GM18498 (cell line): ENCODE measurements around the gene TLCD5.
A peak's percentile ranks its signal among the peaks of the same experiment; 100 is the strongest.

Source experiments
- ATAC-seq: cut with Tn5 transposase; IDR thresholded peaks from one replicate; pipeline ENCODE4 v1.9.1; 2021; ENCODE audit warnings: mild to moderate bottlenecking, moderate library complexity; ENCODE audit not compliant: unreplicated experiment

Gene TLCD5

DNA sequence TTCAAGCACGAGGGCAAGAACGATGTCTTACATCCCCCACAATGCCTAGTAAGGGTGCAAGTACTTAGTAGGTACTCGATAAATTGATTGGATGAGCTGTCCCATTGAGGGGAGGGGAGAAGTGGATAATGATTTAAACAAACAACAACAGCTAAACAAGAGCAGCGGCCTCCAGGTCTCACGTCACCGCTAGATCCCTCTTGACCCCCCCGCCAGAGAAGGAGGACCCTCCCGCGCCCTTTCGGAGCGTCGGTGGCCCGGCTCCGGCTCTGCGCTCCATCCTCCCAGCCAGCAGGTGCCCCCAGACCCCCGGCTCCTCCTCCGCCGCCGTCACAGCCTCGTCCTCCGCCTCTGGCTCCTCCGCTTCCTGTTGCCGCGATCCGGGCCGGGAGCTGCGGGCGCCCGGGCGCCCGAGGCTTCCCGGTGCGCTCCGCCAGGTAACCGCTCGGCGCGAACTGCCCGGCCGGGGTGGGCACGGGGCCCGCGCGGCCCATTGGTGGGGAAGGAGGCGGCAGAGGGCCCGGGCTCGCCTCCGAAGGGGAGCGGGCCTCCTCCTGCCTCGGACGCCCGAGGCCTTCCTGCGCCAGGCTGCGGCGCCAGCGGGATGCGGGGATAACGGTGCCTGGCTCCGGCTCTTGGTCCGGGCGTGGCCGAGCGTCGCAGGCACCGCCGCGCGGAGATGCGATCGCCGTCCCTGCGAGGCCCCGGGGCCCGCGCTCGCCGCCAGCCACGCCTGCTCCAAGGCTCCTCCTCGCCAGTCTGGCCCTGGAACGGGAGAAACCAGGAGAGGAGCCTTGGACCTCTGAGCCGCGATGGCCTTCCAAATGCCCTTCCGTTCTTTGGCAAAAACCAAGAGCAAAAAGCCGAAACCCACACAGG, at the start of gene TLCD5:
TLCD5 (plus strand) TSS at position 368 of the 879 bp plus-strand sequence. CDS start 2,143 bp downstream, outside the sequence.
- peak; percentile 68 for ATAC-seq

DNA sequence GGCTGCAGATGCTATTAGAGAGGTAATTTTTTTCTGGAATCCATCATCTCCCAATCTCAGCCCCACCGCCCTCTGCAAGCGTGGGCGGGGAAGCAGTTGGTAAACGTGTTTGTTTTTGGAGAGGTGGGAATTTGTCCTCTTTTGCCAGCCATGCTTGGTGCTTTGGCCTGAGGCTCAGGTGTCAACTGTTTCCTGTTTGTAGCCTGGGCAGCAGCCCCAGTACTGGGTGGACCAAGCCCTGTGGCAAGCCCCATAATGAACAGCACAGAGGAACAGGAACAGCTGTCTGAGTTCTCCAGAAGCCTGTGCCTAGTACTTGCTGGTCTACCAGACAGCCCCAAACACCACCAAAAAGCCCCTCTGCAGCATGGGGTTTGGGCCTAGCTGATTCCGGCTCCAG, 45.6 kb upstream of the TLCD5 start:
- no peak for ATAC-seq

DNA sequence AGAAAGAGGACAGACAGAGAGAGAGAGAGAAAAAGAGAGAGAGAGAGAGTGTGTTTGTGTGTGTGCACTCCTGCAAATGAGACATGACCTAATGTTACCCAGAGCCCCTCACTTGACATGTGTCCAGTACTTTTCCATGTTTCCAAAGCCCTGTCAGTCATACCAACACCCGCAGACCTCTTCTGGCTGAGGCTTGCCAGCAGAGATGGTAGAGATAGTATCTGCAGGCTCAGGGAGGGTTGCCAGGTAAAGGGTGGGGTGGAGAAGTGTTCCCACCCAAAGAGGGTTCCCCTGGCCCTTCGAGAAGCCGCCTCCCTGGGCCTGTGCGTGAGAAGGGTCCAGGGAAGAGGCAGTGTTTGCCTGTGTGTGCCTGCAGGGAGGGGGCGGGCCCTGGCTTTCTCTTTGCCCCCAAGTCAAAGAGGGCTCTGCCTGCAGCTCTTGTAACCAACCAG, 44.5 kb upstream of the TLCD5 start:
- no peak for ATAC-seq

DNA sequence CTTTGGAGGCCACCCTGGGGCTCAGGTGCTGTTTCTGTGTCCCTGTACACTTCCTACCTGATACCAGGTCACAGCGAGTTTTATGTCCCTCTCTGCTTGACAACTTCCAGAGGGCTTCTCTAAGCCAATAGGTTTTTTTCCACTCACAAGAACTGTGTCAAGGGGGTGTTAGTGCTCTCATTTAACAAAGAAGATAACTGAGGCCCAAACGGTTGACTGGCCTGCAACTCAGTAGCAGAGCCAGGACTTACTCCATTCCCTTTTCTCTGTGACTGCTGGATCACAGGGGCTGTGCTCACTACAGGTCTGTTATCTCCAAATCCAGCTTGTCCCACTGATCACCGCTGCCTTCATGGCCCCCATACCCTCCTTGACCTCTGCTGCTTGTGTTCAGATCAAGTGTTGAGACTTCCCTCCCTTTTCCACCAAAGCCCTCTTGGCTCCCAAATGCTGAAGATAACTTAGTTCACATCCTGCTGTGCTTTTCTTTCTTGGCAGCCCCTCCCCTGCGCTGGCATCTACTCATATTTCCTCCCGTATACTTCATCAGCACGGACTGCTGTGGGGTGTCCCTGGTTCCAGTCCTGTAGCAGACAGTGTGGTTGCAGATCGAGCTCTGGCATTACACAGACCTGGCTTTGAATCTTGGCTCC, 43.8 kb upstream of the TLCD5 start:
- no peak for ATAC-seq

DNA sequence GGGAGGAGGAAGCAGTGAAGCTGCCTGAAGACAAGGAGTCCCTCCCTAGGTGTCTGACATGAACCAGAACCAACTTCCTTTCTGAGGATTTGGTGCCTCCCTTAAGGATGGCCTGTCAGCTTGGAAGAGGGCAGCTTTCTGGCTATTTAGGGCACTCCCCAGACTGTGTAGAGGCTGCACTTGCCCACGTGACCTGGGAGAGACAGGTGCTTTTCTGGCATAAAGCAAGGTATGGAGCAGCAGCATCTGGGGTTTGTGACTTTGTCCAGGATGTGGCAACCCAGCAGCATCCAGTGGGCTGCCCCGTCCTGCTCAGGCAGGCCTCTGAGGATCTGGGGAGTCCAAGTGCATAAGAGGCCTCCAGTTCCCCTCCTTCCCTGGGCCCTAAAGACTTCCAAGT, 42.0 kb upstream of the TLCD5 start:
- ATAC-seq: no peak

DNA sequence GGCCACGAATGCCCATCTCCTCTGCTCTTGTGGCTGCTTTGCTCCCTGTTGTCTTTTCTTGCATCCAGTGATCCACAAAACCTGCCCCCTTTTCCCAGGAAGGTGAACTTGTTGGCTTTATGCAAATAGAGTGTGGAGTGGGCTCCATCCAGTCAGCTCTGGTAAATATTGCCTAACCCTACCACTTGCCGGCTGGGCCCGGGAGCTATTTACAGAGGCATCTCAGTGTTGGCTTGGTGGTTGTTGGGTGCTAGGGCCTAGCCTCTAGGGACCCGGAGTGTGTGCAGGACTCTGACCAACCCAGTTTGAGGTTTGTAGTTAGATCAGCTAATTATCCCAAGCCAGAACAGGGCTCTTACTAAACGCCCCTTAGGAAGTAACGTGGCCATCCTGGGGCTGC, 40.8 kb upstream of the TLCD5 start:
- no peak for ATAC-seq

DNA sequence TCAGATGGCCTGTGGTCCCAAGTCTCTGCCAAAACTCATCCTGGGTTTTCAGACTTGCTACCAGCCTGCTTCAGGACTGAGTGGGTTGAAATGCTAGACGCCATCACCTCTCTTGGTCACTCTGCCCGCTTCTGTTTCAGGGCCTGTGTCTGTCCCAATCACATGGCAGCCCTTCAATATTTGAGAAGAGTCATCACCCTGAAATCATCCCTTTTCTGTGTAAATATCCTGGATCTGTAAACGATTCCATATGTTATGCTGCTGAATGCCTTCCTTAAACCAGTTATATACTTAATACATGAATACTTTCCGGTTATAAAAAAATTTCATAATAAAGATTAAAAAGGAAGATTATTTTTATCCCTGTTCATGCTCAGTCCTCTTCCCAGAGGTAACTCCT, 39.8 kb upstream of the TLCD5 start:
- no peak for ATAC-seq

DNA sequence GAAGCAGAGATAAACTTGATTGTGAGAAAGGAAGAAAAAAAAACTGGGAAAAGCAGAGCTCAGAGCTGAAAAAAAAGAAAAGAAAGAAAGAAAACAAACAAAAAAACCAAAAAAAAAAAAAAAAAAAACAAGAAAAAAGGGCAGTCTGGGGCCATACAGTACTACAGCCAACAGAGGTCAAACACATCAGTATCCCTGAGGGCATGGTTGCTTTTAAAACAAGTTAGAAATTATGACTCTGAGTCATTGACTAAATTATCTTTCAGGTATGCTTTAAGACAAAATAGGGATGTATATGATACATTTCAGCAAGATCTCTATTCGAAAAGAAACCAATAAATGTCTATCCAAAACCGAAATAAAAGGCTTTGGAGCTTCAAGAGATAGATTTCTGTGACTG, 37.1 kb upstream of the TLCD5 start:
- no peak for ATAC-seq

DNA sequence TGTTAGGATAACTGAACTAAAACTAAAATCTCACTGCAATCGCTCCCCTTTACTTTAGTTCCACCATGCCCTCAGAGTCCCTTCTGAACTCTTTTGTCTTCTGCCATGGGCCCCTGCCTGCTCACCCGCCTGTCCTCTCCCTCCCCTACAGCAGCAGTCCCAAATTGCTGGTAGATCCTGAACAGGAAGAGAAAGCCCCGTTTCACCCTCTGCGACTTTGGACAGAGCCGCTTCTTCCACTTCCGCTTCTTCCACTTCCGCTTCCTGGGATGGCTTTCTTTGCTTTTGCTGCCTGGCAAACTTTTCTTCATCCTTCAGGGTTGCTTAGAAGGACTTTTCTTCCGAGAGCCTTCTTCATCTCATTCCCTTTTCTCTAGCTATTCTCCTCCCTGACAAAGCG, 35.7 kb upstream of the TLCD5 start:
- ATAC-seq: no peak

DNA sequence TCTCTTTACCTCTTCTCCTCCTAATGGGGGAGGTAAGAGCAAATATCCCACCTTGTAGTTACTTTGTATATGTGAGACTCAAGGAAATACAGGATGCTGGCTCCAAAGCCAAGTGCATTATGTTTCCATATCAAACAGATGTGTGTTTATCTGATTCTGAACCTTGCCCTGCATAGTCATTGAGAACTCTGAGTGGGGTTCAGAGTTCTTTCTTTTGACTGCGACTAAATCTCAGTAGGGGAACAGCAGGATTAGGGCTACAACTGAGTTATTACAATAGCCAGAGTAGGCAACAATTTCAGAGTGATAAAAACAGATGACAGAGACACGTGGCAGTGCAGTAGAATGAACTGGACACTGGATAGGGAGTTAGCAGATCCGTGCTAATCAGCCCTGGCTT, 34.1 kb upstream of the TLCD5 start:
- ATAC-seq: no peak

DNA sequence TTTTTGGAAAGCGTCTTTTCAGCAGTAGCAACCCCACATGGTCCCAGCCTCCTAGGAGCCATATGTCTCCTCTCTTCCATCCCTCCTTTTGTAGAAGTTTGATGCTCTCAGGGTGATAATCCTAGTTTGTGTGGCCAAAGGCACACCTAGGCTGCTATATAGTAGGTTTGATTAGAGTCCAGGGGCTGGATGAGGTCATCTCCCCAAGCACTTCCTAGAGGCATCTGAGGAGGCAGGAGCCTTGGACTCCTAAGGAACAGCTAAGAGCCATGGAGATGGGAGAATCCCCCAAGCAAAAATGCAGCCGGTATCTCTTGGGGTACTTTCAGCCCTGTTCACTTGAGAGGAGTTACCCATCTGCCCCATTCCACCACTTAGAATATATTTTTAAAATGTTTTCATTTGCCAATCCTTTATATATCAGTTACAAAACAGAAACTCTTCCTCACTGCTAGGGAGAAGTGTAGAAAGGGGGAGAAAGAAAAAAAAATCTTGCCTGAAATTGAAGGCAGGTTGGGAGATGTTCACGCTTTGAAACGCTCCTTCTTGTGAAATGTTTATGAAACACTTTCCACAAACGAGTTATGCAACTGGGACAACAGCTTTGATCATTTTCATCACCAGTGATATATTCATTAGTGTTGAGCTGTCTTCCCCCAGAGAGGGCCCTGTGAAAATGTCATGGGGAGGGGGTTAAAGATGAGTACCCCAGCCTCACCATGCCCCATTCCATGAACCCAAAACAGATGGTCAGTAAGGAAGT, 31.9 kb upstream of the TLCD5 start:
- no peak for ATAC-seq

DNA sequence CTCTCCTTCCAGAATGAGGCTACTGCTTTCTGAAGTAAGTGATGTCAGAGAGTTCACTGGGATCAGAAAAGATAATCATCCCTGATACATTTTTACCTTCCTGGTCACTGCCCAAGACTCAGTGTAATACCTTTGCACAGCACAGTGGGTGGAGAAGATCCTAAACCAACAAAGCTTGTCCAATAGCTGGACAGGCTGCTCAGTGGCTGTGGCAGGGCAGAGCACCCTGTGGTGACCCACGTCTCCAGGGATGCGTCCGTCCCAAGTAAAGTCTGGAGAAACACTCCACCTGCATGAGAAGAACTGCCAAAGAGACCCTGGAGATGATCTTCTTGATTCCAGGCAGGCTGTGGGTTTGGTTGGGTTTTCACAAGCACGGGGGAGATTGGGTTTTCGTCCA, 31.0 kb upstream of the TLCD5 start:
- no peak for ATAC-seq

DNA sequence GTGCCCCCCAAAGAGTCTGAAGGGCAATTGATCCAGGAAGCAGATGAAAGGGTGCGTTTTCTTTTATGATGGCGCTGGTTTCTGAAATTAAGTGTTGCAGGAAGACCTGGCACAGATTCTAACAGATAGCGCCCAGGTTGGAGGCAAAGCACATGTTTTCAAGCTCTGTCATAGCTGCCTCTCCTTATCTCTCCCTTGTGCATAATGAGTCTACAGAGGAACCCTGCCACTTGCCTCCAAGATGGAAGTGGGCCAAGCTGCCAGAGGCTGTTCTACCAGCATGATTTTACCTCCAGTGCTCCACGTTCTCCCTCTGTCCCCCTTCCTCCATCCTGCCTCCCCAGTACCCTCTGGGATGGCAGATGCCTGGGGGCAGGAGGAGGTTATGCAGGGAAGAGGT, 30.0 kb upstream of the TLCD5 start:
- ATAC-seq: no peak

DNA sequence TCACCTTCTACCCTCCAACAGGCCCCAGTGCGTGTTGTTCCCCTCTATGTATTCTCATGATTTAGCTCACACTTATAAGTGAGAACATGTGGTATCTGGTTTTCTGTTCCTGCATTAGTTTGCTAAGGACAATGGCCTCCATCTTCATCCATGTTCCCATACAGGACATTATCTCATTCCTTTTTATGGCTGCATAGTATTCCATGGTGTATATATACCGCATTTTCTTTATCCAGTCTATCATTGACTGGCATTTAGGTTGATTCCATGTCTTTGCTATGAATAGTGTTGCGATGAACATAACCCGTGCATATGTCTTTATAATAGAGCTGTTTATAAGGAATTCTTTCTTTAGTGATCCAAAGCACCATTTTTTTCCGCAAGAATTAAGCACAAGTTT, 28.5 kb upstream of the TLCD5 start:
- ATAC-seq: no peak

DNA sequence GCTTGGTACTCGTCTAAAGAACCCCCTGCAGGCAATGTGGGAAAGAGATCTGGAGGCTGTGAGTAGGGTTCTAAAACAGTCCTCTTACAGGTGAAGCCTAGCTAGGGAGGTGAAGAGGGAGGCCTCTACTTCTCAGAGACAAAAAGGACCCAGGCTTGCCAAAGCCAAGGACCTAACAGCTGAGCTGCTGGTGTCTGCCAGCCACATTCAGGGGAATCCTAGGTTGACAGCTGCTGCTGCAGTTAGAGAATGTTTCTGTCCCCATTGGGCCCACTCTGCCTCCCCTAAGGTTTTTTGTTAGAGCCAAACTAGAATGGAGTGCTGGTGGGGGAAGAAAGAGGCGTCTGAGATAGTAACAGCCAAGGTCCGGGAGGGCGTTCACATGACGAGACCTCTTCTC, 26.6 kb upstream of the TLCD5 start:
- ATAC-seq: no peak

DNA sequence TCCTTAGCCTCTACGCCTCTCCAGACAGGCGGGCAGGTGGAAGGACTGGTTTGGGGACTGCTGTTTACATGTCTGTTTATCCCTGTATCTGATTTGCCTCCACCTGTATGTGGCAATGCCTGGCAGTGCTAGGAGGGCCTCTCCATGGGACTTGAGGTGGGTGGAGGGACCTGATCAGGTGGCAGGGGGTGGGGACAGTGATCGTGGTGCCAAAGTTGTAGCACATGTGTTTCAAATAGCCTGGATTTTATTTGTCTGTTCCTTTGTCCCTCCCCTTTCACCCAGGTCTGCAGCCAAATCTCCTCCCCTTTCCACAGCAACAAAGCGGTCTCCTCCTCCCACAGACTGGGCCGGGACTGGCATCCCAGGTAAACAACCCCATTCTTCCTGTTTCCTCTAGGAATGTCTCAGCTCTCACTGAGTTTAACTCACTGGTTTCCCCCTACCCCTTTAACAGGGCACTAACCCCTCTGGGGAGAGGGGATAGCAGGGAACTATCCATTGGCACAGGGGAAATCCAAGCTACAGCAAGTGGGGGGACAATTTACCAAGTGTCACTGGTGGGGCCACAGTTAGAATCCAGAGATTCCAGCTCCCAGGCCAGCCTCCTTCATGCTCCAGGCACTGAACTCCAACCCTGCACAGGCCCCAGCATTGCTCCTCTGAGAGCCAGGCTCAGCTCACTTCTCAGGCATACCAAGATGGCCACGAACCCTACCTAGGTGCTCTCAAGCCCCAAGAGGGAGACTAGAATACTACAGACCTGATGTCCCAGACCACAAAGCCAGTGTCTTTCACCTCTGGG, 22.9 kb upstream of the TLCD5 start:
- no peak for ATAC-seq

DNA sequence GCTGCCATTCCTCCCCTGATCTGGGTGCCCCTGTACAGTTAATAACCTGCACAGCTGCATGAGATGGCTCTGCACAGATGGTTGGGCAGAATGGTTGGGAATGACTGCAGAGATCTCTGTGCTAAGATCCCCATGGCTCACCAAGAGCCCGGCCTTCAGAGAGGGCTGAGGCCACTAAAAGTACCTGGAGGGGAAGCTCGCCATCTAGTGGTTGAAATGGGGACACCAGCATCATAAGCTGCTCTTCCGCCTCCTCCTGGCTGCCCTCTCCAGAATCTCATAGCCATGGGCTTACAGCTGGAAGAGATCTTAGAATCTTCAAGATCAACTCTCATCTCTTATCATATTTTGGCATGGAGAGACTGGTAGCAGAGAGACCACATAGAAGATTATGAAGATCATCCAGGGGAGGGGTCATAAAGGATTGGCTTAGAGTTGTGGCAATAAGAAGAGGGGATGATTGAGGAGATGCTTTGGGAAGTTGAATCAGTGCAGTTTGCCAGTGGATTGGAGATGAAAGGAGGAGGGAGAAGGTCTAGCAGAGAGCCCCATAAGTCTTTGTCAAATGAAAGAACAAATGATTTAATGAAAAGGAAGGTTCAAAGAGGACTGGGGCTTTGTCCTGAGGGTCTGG, 22.0 kb upstream of the TLCD5 start:
- ATAC-seq: no peak

DNA sequence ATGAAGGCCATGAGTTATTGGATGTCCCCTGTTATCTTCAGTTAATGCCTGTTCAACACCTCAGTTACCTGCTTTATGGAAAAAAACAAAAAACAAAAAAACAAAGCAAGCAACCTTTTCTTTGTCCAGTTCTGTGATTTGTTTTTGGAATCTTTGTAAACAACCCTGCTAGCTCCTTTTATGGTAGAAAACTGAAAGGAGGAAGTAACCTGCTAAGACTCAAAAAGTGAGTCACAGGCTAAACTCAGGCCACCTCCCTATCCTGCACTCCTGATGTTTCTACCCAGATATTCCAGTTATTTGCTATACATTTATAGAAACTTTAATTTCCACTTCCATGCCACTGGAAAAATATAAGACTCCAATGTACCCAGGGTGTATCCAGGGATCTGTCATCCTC, 20.6 kb upstream of the TLCD5 start:
- ATAC-seq: no peak

DNA sequence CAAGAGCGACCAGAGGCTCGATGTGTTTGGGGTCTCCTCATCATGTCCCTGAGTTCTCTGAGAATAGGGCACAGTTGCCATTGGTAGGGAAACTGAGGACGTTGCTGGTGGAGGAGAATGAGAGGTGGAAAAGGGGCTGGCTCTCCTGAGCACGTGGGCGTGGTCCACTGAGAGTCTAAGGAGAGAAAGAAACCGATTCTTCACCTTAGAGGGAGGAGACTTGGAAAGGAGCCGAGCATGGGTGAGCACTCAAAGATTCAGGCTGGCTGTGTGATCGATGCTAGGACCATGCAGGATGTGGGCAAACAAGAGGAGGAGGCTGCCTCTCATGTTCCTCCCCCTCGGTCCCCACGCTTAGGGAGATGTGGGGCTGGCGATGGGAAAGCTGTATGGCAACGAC, 19.8 kb upstream of the TLCD5 start:
- no peak for ATAC-seq

DNA sequence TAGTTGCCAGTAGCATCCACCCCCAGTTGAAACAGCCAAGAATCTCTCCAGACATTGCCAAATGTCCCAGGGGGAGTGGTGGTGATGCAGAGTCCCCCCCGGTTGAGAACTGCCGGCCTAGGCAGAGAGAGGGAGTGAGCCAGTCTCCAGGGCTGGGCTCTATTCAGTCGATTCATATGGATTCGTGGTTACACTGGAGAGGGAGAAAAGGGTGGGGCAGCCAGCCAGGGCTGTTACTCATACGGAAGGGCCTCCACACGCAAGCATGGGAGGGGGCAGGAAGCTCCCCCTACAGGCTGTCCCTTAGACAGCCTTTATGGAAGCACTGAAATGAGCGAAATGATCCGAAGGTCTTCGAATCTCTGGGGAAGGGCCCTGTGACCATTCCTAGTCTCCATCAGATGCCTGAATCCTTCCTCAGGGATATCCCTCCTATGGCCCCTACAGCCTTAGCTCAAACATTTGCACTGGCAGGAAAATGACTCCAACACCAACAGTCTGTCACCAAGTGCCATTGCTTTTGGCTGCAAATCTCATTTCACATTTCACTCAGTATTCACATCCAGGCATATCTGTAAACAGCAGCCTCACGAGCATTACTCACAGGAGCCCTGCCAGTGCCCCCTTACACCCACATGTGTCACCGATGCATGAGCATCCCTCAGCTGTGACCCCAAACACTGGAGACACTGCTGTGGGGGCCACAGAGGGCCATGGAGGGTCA, 18.4 kb upstream of the TLCD5 start:
- no peak for ATAC-seq
